PC-3 (cell line): ENCODE measurements around the gene HDAC11.

Experiments
- CTCF ChIP-seq: fragments of 300-600 bp; sonication (generic); conservative IDR thresholded peaks from 2 replicates; pipeline ENCODE4 v1.5.1; 2017; ENCODE audit warnings: antibody characterized with exemption, low read depth, mild to moderate bottlenecking, low read length
- EZH2 ChIP-seq: fragments of 300-600 bp; sonication (generic); IDR thresholded peaks from one replicate; pipeline ENCODE4 v1.6.1; 2017; ENCODE audit warnings: antibody characterized with exemption, mild to moderate bottlenecking, low read length; ENCODE audit not compliant: unreplicated experiment

DNA sequence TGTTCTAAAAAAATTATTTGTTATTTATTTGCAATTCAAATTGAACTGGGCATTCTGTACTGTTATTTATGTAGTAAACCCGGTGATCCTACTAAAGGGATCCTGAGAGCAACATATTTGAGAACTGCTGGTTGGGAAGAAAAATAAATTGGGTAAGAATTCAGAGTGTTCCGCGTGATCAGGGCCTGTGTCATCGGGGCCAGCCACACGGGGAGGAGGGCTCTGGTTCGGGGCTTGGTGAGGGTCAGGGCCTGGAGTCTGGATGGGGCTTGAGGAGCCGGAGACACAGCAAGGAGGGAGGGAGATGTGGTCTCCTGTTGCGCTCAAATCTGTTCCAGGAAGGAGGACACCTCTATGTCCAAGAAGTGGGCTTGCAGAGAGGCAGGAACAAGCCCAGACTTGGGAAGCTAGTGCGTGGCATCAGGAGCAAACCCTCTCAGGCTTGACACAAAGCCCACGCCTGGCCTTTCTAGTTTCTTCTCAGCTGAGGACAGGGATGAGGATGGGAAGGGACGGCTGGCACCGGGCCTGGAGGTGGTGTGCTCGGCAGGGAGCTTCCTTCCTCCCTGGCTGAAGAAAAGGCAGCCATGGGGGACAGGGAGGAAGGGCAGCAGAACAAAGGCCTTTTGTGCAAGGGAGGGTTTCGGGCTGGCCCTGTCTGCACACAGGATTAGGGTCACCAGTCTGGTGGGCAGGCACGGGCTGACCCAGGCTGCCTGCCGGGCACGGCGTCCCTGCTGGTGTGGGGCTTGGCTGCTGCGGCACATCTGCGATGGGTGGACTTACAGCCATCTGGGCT, 45.9 kb downstream of the HDAC11 start:
- TF ChIP-seq CTCF (no peak), EZH2 (no peak)
